Natural killer cell (primary cell): Measurements from ENCODE around the gene OSR1. TPM values are rescaled to one million over a fixed set of nuclear protein-coding genes. Genes with fewer than 3 reads are reported as not detected.

Experiments
- ATAC-seq, 3 donors: fragments of 150-1000 bp in 2 of 3; fragments of 200-7000 bp in 1 of 3; cut with Tn5 transposase; 1 replicate in 1 of 3; 2 replicates in 2 of 3; pipeline ENCODE4 v1.10.0; 2021; ENCODE audit warnings: mild to moderate bottlenecking in 2 of 3, moderate library complexity in 2 of 3
- DNase-seq, 2 donors: peaks; one replicate each; pipeline versions ENCODE4 v3.0.0 to v3.0.0-alpha.2; 2013 to 2021; ENCODE audit warnings: mixed read lengths in 1 of 2
- H3K27ac ChIP-seq: one replicate; pipeline ENCODE4 v1.5.1; 2013; ENCODE audit warnings: mild to moderate bottlenecking, low read length
- H3K27me3 ChIP-seq: one replicate; pipeline ENCODE4 v1.6.1; 2013; ENCODE audit warnings: low read length; ENCODE audit not compliant: control insufficient read depth, insufficient read depth
- H3K36me3 ChIP-seq: one replicate; pipeline ENCODE4 v1.6.1; 2013; ENCODE audit warnings: low read length; ENCODE audit not compliant: control insufficient read depth, insufficient read depth
- H3K4me1 ChIP-seq: one replicate; pipeline ENCODE4 v1.6.1; 2013; ENCODE audit warnings: low read length; ENCODE audit not compliant: control insufficient read depth, insufficient read depth
- H3K4me3 ChIP-seq: one replicate; pipeline ENCODE4 v1.5.1; 2013; ENCODE audit warnings: low read length
- H3K9me3 ChIP-seq: one replicate; pipeline ENCODE4 v1.6.1; 2013; ENCODE audit warnings: low read length; ENCODE audit not compliant: control insufficient read depth, insufficient read depth
- H3K27ac Mint-ChIP-seq, 2 donors: one replicate each; pipeline ENCODE4 v1.8.0; 2022; ENCODE audit warnings: mild to moderate bottlenecking in 2 of 2, mixed read lengths in 2 of 2, moderate library complexity in 1 of 2
- H3K27me3 Mint-ChIP-seq, 2 donors: one replicate each; pipeline ENCODE4 v1.8.0; 2022; ENCODE audit warnings: low read depth in 2 of 2, mixed read lengths in 2 of 2
- H3K36me3 Mint-ChIP-seq: one replicate; pipeline ENCODE4 v1.8.0; 2022; ENCODE audit warnings: mixed read lengths
- H3K4me1 Mint-ChIP-seq, 2 donors: one replicate each; pipeline ENCODE4 v1.8.0; 2022; ENCODE audit warnings: mixed read lengths in 2 of 2
- H3K4me3 Mint-ChIP-seq: one replicate; pipeline ENCODE4 v1.8.0; 2022; ENCODE audit warnings: mild to moderate bottlenecking, moderate library complexity, mixed read lengths
- H3K9me3 Mint-ChIP-seq, 2 donors: one replicate each; pipeline ENCODE4 v1.8.0; 2022; ENCODE audit warnings: mixed read lengths in 2 of 2
- WGBS: methylation state at CpG from one replicate; pipeline ENCODE4 v1.1.7; 2013; ENCODE audit warnings: missing lambda C conversion rate; ENCODE audit not compliant: insufficient coverage; 5-methylcytosine and 5-hydroxymethylcytosine counted together
- intact Hi-C: fragments of 100-400 bp; cut with micrococcal nuclease; formaldehyde crosslinking; loops from one replicate; pipeline ENCODE4 v1.14.2; 2022
- total RNA-seq, 4 donors: library from RNA; stranded (reverse); fragments of 120-200 nt in 1 of 4; gene quantifications; one replicate each; pipeline versions ENCODE4 v1.2.3 to v1.2.4, GENCODE V29; 2013 to 2022
- TF ChIP-seq, protein P1 (sequence below): fragments of 200-600 bp; IDR thresholded peaks from one replicate; pipeline ENCODE4 v1.8.0; 2022; ENCODE audit warnings: antibody characterized with exemption

The OSR1 gene
- total RNA-seq, 3 donors from 2014 or later (not counting 1 experiment from before 2014, with no cell fraction given), result not detected

DNA sequence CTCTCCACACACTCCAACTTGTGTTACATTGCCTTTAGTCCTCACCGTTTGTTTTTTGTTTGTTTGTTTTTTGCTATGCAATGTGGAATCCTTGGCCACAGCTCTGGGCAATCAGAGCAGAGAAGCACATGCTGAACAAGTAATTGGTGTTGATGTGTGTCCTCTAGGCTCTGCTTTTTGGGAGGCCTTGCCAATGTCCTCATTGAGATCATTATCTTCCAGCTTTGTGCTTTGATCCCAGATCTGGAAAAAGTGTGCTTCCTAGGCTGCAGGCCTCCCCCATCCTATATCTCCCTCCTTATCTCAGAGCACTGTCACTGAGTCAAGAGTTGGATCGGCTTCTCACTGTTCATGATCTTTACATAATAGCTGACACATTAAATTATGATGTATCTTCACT, 25.9 kb downstream of the OSR1 start:
- no peaks in the 10 kb centered on the region for H3K36me3 Mint-ChIP-seq
- Histone ChIP-seq H3K4me3 (no peak overlapping the region), H3K27me3 (no peaks in the 10 kb centered on the region), H3K27ac (no peak overlapping the region), H3K9me3 (no peaks in the 10 kb centered on the region), H3K4me1 (no peaks in the 10 kb centered on the region), H3K36me3 (no peaks in the 10 kb centered on the region)
- no peaks in the 10 kb centered on the region for H3K9me3 Mint-ChIP-seq
- DNase-seq (no peak), ATAC-seq (no peak)
- TF ChIP-seq, protein P1, sequence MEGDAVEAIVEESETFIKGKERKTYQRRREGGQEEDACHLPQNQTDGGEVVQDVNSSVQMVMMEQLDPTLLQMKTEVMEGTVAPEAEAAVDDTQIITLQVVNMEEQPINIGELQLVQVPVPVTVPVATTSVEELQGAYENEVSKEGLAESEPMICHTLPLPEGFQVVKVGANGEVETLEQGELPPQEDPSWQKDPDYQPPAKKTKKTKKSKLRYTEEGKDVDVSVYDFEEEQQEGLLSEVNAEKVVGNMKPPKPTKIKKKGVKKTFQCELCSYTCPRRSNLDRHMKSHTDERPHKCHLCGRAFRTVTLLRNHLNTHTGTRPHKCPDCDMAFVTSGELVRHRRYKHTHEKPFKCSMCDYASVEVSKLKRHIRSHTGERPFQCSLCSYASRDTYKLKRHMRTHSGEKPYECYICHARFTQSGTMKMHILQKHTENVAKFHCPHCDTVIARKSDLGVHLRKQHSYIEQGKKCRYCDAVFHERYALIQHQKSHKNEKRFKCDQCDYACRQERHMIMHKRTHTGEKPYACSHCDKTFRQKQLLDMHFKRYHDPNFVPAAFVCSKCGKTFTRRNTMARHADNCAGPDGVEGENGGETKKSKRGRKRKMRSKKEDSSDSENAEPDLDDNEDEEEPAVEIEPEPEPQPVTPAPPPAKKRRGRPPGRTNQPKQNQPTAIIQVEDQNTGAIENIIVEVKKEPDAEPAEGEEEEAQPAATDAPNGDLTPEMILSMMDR, result no peak
- H3K27ac Mint-ChIP-seq, result no peak overlapping the region
- intact Hi-C loops, result no loop called here
- 83% methylated on average over 2 of the region's 2 CpGs for WGBS
- H3K4me1 Mint-ChIP-seq, result no peaks in the 10 kb centered on the region
- H3K27me3 Mint-ChIP-seq, result no peaks in the 10 kb centered on the region
- no peak overlapping the region for H3K4me3 Mint-ChIP-seq

DNA sequence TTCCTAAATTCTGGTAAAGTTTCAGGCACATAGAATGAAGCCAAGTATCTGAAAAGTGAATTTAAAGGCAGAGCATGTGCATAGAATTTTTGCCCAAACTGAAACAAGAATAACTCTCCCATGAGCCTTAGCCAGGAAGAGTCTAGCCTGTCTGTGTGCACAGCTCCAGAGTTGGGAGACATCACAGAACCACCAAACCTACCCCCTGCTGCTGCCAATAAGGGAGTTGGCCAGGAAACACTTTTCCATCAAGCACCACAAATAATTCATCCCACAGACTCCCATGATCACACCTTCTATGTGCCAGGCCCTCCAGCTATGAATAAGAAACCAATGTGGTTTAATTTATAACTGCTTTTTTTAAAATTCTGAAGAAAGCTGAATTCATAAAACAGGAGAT, 27.0 kb downstream of the OSR1 start:
- no peak for ATAC-seq
- Histone ChIP-seq H3K4me3 (no peak overlapping the region), H3K4me1 (no peaks in the 10 kb centered on the region), H3K36me3 (no peaks in the 10 kb centered on the region), H3K27ac (no peak overlapping the region), H3K9me3 (no peaks in the 10 kb centered on the region), H3K27me3 (no peaks in the 10 kb centered on the region)
- TF ChIP-seq, protein P1, result no peak
- Mint-ChIP-seq H3K4me1 (no peaks in the 10 kb centered on the region), H3K27me3 (no peaks in the 10 kb centered on the region), H3K9me3 (no peaks in the 10 kb centered on the region), H3K36me3 (no peaks in the 10 kb centered on the region), H3K27ac (no peak overlapping the region), H3K4me3 (no peak overlapping the region)
- no peak for DNase-seq
- intact Hi-C loops, result no loop called here

DNA sequence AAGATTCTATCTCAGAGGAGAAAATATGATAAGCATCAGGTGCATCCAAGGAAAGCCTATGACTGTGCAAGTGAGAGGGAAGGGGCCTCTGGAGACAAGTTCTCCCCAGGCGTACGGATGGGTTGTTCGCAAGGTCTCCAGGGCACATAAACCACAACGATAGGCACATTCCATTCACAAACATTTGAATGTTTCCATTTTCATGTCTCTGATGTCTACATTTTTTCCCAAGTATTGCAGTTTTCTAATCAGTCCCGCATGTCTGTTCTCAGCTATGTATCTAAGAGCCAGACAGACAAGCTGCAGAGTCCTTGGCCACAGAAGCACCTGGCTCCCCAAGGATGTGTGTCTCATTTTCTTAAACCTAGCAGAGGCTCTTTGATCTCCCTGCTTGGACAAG, 28.0 kb downstream of the OSR1 start:
- no peaks in the 10 kb centered on the region for H3K27me3 Mint-ChIP-seq
- no peaks in the 10 kb centered on the region for H3K36me3 ChIP-seq
- DNase-seq (no peak), ATAC-seq (no peak)
- no peak overlapping the region for H3K27ac ChIP-seq
- no peak overlapping the region for H3K4me3 ChIP-seq
- intact Hi-C loops, result no loop called here
- WGBS, result 94% methylated on average over 5 of the region's 5 CpGs
- H3K9me3 ChIP-seq, result no peaks in the 10 kb centered on the region
- no peaks in the 10 kb centered on the region for H3K4me1 Mint-ChIP-seq
- TF ChIP-seq, protein P1, result no peak
- H3K4me1 ChIP-seq, result no peaks in the 10 kb centered on the region
- H3K27ac Mint-ChIP-seq, result no peak overlapping the region
- no peaks in the 10 kb centered on the region for H3K36me3 Mint-ChIP-seq
- no peak overlapping the region for H3K4me3 Mint-ChIP-seq
- no peaks in the 10 kb centered on the region for H3K9me3 Mint-ChIP-seq
- H3K27me3 ChIP-seq, result no peaks in the 10 kb centered on the region

DNA sequence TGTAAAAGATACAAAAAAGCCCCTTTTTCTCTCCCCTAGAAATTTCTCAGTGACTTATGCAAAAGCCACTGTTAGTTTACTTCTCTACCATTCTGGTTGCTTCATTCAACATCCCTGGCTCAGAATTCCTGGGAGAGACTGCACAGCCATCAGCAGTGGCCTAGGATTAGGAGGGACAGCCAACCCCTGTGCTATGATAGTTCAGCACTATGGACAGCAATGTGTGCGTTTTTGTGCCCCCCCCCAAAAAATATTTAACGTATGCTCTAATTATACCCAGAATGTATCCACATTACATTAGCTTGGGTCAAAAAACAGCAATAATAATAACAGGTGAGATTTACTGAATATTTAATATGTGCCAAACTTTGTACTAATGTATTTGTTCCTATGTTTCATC, 29.0 kb downstream of the OSR1 start:
- H3K36me3 Mint-ChIP-seq, result no peaks in the 10 kb centered on the region
- ATAC-seq, result no peak
- 71% methylated on average over 1 of the region's 2 CpGs for WGBS
- H3K4me3 Mint-ChIP-seq, result no peak overlapping the region
- no peaks in the 10 kb centered on the region for H3K27me3 Mint-ChIP-seq
- TF ChIP-seq, protein P1, result no peak
- H3K27ac Mint-ChIP-seq, result no peak overlapping the region
- H3K4me3 ChIP-seq, result no peak overlapping the region
- no peaks in the 10 kb centered on the region for H3K4me1 Mint-ChIP-seq
- no peaks in the 10 kb centered on the region for H3K27me3 ChIP-seq
- H3K27ac ChIP-seq, result no peak overlapping the region
- no peaks in the 10 kb centered on the region for H3K4me1 ChIP-seq
- no peaks in the 10 kb centered on the region for H3K9me3 ChIP-seq
- intact Hi-C loops, result no loop called here
- no peaks in the 10 kb centered on the region for H3K9me3 Mint-ChIP-seq
- DNase-seq, result no peak
- no peaks in the 10 kb centered on the region for H3K36me3 ChIP-seq
